ENCODE data around the gene ADGRB3. TPM values are rescaled to one million over a fixed set of nuclear protein-coding genes. Genes with fewer than 3 reads are reported as not detected.
"Not testable (repeated sequence)": the region's sequence is repeated elsewhere in the genome, so short reads cannot be mapped to it uniquely, and the experiment has no call there.

ADGRB3 gene
- total and polyA plus RNA-seq, 4 donors = 0.47 to 24.6 (median 1.9) TPM

DNA sequence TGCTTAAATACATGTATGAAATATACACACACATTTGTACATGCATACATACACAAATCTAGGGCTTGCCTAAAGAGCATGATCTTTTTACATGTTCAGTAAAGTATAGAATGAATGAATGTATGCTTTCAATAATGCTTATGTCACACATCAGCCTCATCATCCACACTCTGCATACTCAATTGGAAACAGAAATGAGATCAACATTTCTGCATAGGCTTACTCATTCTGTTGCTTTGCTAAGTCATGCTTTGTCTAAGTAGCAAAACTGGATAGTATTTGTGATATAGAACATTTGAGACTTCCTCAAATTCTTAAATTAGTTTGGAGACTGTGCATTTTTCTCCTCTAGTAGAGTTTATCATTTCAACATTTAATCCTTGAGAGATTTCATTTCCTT, 343.3 kb downstream of the ADGRB3 start:
- no peak for TF ChIP-seq CTCF (IDR thresholded peaks at IDR 0.05; ENCODE audit: control extremely low read depth, extremely low read depth)
- H3K27ac ChIP-seq (ENCODE audit: low read depth in 1 of 2, low read length in 1 of 2) = no peak overlapping the region
- H3K9ac ChIP-seq (ENCODE audit: insufficient read depth in 1 of 2, low read length in 2 of 2) = no peak overlapping the region
- H3K9me3 ChIP-seq (ENCODE audit: control insufficient read depth in 4 of 4, insufficient read depth in 3 of 4, low read length in 3 of 4) = no peaks in the 10 kb centered on the region
- ATAC-seq (ENCODE audit: insufficient read depth, low FRiP score) = no peak
- no peak overlapping the region for H3K4me3 ChIP-seq
- H3K27me3 ChIP-seq (ENCODE audit: control insufficient read depth in 3 of 3, insufficient read depth in 3 of 3, low read length in 2 of 3) = no peaks in the 10 kb centered on the region
- peaks cover 0 to 11% (median 0%) of the 10 kb centered on the region in 4 donors for H3K36me3 ChIP-seq (ENCODE audit: control insufficient read depth in 4 of 4, insufficient read depth in 4 of 4, low read length in 4 of 4)
- DNase-seq = no peak
- H3K4me1 ChIP-seq (ENCODE audit: control insufficient read depth in 5 of 5, insufficient read depth in 5 of 5, low read length in 5 of 5) = peaks cover 0 to 10% (median 0%) of the 10 kb centered on the region in 5 donors

GRCh38 chr6:68981668-68982067, 346.6 kb downstream of the ADGRB3 start:
- H3K9ac ChIP-seq (ENCODE audit: insufficient read depth in 1 of 2, low read length in 2 of 2); H3K9me3 ChIP-seq (ENCODE audit: control insufficient read depth in 4 of 4, insufficient read depth in 3 of 4, low read length in 3 of 4); H3K4me3 ChIP-seq; H3K27me3 ChIP-seq (ENCODE audit: control insufficient read depth in 3 of 3, insufficient read depth in 3 of 3, low read length in 2 of 3); H3K4me1 ChIP-seq (ENCODE audit: control insufficient read depth in 5 of 5, insufficient read depth in 5 of 5, low read length in 5 of 5); DNase-seq; H3K27ac ChIP-seq (ENCODE audit: low read depth in 1 of 2, low read length in 1 of 2); ATAC-seq (ENCODE audit: insufficient read depth, low FRiP score): not testable (repeated sequence)
- WGBS, 2 donors = 94 to 97% methylated on average over 6 to 7 of the region's 7 CpGs
- peaks cover 0 to 11% (median 1%) of the 10 kb centered on the region in 4 donors for H3K36me3 ChIP-seq (ENCODE audit: control insufficient read depth in 4 of 4, insufficient read depth in 4 of 4, low read length in 4 of 4)

DNA sequence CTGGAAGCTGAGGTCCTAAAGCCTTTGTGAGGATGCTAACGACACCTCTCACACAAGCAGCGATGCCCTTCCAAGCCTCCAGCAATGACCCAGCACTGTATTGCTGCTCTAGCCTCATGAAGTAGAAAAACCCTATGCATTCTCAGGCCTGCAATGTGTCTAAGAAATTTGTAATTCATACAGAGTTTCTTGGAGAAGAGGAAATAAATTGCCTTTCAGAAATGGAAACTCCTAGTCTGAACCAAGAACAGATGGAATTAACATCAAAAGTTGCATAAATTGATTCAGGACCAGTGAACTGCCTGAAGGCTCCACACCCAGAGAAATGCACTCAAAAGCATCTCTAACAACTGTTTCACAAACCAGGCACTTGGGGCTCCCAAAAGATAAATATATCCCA, 353.6 kb downstream of the ADGRB3 start:
- WGBS, 2 donors = 90 to 100% methylated on average over 2 of the region's 2 CpGs
- no peak for DNase-seq
- no peak overlapping the region for H3K9ac ChIP-seq (ENCODE audit: insufficient read depth in 1 of 2, low read length in 2 of 2)
- no peak for TF ChIP-seq CTCF (IDR thresholded peaks at IDR 0.05; ENCODE audit: control extremely low read depth, extremely low read depth)
- no peak overlapping the region for H3K4me3 ChIP-seq
- no peaks in the 10 kb centered on the region for H3K9me3 ChIP-seq (ENCODE audit: control insufficient read depth in 4 of 4, insufficient read depth in 3 of 4, low read length in 3 of 4)
- H3K36me3 ChIP-seq (ENCODE audit: control insufficient read depth in 4 of 4, insufficient read depth in 4 of 4, low read length in 4 of 4) = peaks cover 0 to 10% (median 1%) of the 10 kb centered on the region in 4 donors
- H3K27ac ChIP-seq (ENCODE audit: low read depth in 1 of 2, low read length in 1 of 2) = no peak overlapping the region
- H3K27me3 ChIP-seq (ENCODE audit: control insufficient read depth in 3 of 3, insufficient read depth in 3 of 3, low read length in 2 of 3) = no peaks in the 10 kb centered on the region
- no peaks in the 10 kb centered on the region for H3K4me1 ChIP-seq (ENCODE audit: control insufficient read depth in 5 of 5, insufficient read depth in 5 of 5, low read length in 5 of 5)
- no peak for ATAC-seq (ENCODE audit: insufficient read depth, low FRiP score)

GRCh38 chr6:68990317-68990716, 355.2 kb downstream of the ADGRB3 start:
- H3K27me3 ChIP-seq (ENCODE audit: control insufficient read depth in 3 of 3, insufficient read depth in 3 of 3, low read length in 2 of 3) = no peaks in the 10 kb centered on the region
- no peak overlapping the region for H3K9ac ChIP-seq (ENCODE audit: insufficient read depth in 1 of 2, low read length in 2 of 2)
- H3K9me3 ChIP-seq (ENCODE audit: control insufficient read depth in 4 of 4, insufficient read depth in 3 of 4, low read length in 3 of 4) = no peaks in the 10 kb centered on the region
- H3K4me1 ChIP-seq (ENCODE audit: control insufficient read depth in 5 of 5, insufficient read depth in 5 of 5, low read length in 5 of 5) = peaks cover 0 to 4% (median 0%) of the 10 kb centered on the region in 5 donors
- H3K4me3 ChIP-seq = no peak overlapping the region
- no peak for DNase-seq
- WGBS, 2 donors = 54 to 69% methylated on average over 4 of the region's 4 CpGs
- no peak for ATAC-seq (ENCODE audit: insufficient read depth, low FRiP score)
- no peak for TF ChIP-seq CTCF (IDR thresholded peaks at IDR 0.05; ENCODE audit: control extremely low read depth, extremely low read depth)
- no peak overlapping the region for H3K27ac ChIP-seq (ENCODE audit: low read depth in 1 of 2, low read length in 1 of 2)
- H3K36me3 ChIP-seq (ENCODE audit: control insufficient read depth in 4 of 4, insufficient read depth in 4 of 4, low read length in 4 of 4) = peaks cover 0 to 12% (median 4%) of the 10 kb centered on the region in 4 donors
